Measurements from ENCODE around the gene TMEM123. TPM values are rescaled to one million over a fixed set of nuclear protein-coding genes. Genes with fewer than 3 reads are reported as not detected.

TMEM123 gene
- total RNA-seq, 1 experiment from 2014 or later: 236 TPM

- no peaks in the 10 kb centered on the region for H3K9me3 Mint-ChIP-seq (ENCODE audit: low read depth, unreplicated experiment)
- CTCF ChIA-PET: no interaction called here
- H3K27me3 Mint-ChIP-seq (ENCODE audit: unreplicated experiment): no peaks in the 10 kb centered on the region
- intact Hi-C loops (cut with micrococcal nuclease; ENCODE audit: unreplicated experiment): no loop called here
- DNase-seq: no peak
- peaks cover 78% of the 10 kb centered on the region for H3K4me1 Mint-ChIP-seq (ENCODE audit: low read depth, unreplicated experiment)
- no peak for TF ChIP-seq CTCF (IDR thresholded peaks at IDR 0.05; ENCODE audit: unreplicated experiment)
- BruUV-seq (replicated peaks): no TSS peak
- H3K36me3 Mint-ChIP-seq (ENCODE audit: insufficient read depth, unreplicated experiment): peaks cover 9% of the 10 kb centered on the region
- H3K4me3 Mint-ChIP-seq (ENCODE audit: low read depth, unreplicated experiment): no peak overlapping the region
- H3K27ac Mint-ChIP-seq (ENCODE audit: unreplicated experiment): no peak overlapping the region
Measured at GRCh38 chr11:102472127-102472526, 19.6 kb upstream of the TMEM123 start.

GRCh38 chr11:102471474-102471873 lies 18.9 kb upstream of the TMEM123 start:
- no peak overlapping the region for H3K4me3 Mint-ChIP-seq (ENCODE audit: low read depth, unreplicated experiment)
- peaks cover 75% of the 10 kb centered on the region for H3K4me1 Mint-ChIP-seq (ENCODE audit: low read depth, unreplicated experiment)
- CTCF ChIA-PET: no interaction called here
- H3K27ac Mint-ChIP-seq (ENCODE audit: unreplicated experiment): no peak overlapping the region
- no TSS peak for BruUV-seq (replicated peaks)
- intact Hi-C loops (cut with micrococcal nuclease; ENCODE audit: unreplicated experiment): no loop called here
- no peaks in the 10 kb centered on the region for H3K27me3 Mint-ChIP-seq (ENCODE audit: unreplicated experiment)
- no peaks in the 10 kb centered on the region for H3K9me3 Mint-ChIP-seq (ENCODE audit: low read depth, unreplicated experiment)
- no peak for TF ChIP-seq CTCF (IDR thresholded peaks at IDR 0.05; ENCODE audit: unreplicated experiment)
- DNase-seq: no peak
- H3K36me3 Mint-ChIP-seq (ENCODE audit: insufficient read depth, unreplicated experiment): peaks cover 9% of the 10 kb centered on the region

GRCh38 chr11:102470251-102470650 lies 17.7 kb upstream of the TMEM123 start:
- CTCF ChIA-PET: no interaction called here
- BruUV-seq (replicated peaks): no TSS peak

GRCh38 chr11:102469196-102469821 lies 16.7 kb upstream of the TMEM123 start:
- no peaks in the 10 kb centered on the region for H3K9me3 Mint-ChIP-seq (ENCODE audit: low read depth, unreplicated experiment)
- peaks cover 80% of the 10 kb centered on the region for H3K4me1 Mint-ChIP-seq (ENCODE audit: low read depth, unreplicated experiment)
- intact Hi-C loops (cut with micrococcal nuclease; ENCODE audit: unreplicated experiment): no loop called here
- peaks cover 9% of the 10 kb centered on the region for H3K36me3 Mint-ChIP-seq (ENCODE audit: insufficient read depth, unreplicated experiment)
- H3K27me3 Mint-ChIP-seq (ENCODE audit: unreplicated experiment): no peaks in the 10 kb centered on the region
- peak overlapping the region; percentile 2 for H3K4me3 Mint-ChIP-seq (ENCODE audit: low read depth, unreplicated experiment)
- no TSS peak for BruUV-seq (replicated peaks)
- CTCF ChIA-PET: no interaction called here
- TF ChIP-seq CTCF (IDR thresholded peaks at IDR 0.05; ENCODE audit: unreplicated experiment): no peak
- peak overlapping the region; percentile 34 for H3K27ac Mint-ChIP-seq (ENCODE audit: unreplicated experiment)
- peak; percentile 10 for DNase-seq

More at GRCh38 chr11:102470251-102470650, 17.7 kb upstream of the TMEM123 start:
- intact Hi-C loops (cut with micrococcal nuclease; ENCODE audit: unreplicated experiment): no loop called here
- Mint-ChIP-seq H3K4me1 (ENCODE audit: low read depth, unreplicated experiment) (peaks cover 81% of the 10 kb centered on the region), H3K9me3 (ENCODE audit: low read depth, unreplicated experiment) (no peaks in the 10 kb centered on the region), H3K27ac (ENCODE audit: unreplicated experiment) (no peak overlapping the region), H3K4me3 (ENCODE audit: low read depth, unreplicated experiment) (no peak overlapping the region), H3K36me3 (ENCODE audit: insufficient read depth, unreplicated experiment) (peaks cover 9% of the 10 kb centered on the region), H3K27me3 (ENCODE audit: unreplicated experiment) (no peaks in the 10 kb centered on the region)
- no peak for TF ChIP-seq CTCF (IDR thresholded peaks at IDR 0.05; ENCODE audit: unreplicated experiment)
- no peak for DNase-seq

Measured in Calu3 (cell line).